Measurements from ENCODE around the gene FAM170B. TPM values are rescaled to one million over a fixed set of nuclear protein-coding genes. Genes with fewer than 3 reads are reported as not detected.

FAM170B gene
- total and polyA plus RNA-seq, 2 experiments from 2014 or later: not detected

DNA sequence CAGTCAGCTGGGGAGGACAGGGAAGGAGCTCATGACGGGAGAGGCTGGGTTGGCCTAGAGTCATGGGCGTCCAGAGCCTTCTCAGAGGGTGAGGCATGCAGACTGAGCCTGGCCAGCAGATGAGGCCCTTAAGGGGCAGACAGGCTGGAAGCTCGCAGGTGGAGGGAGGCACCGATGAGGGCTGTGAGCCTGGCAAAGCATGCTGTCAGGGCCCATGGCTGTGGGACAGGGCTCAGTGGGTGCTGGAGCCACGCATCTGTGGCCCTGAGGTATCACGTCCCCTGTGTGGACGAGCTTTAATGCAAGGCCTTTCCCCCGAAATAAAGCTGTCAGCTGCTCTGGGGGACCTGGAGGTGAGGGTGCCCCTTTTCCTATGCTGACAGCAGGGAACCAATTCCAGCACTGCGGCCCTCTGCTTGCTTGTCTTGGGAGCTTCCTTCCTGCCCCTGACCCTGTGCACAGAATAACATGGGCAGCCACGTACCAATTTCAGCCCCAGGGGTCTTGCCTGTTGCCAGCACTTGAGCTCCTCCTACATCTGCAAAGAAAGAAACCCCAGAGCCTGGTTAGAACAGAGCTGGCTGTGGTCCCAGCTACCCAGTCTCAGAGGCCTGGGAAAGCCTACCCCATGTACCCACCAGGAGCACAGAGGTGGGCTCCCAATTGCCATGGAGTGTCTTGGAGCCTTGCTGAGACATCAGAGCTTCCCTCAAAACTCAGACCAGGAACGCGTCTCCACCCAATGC lies 33.8 kb upstream of the FAM170B start:
- no peaks in the 10 kb centered on the region for H3K9me3 ChIP-seq (ENCODE audit: low read depth)
- TF ChIP-seq, protein P1, sequence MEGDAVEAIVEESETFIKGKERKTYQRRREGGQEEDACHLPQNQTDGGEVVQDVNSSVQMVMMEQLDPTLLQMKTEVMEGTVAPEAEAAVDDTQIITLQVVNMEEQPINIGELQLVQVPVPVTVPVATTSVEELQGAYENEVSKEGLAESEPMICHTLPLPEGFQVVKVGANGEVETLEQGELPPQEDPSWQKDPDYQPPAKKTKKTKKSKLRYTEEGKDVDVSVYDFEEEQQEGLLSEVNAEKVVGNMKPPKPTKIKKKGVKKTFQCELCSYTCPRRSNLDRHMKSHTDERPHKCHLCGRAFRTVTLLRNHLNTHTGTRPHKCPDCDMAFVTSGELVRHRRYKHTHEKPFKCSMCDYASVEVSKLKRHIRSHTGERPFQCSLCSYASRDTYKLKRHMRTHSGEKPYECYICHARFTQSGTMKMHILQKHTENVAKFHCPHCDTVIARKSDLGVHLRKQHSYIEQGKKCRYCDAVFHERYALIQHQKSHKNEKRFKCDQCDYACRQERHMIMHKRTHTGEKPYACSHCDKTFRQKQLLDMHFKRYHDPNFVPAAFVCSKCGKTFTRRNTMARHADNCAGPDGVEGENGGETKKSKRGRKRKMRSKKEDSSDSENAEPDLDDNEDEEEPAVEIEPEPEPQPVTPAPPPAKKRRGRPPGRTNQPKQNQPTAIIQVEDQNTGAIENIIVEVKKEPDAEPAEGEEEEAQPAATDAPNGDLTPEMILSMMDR (IDR thresholded peaks at IDR 0.05; ENCODE audit: low read depth, low read length): no peak

DNA sequence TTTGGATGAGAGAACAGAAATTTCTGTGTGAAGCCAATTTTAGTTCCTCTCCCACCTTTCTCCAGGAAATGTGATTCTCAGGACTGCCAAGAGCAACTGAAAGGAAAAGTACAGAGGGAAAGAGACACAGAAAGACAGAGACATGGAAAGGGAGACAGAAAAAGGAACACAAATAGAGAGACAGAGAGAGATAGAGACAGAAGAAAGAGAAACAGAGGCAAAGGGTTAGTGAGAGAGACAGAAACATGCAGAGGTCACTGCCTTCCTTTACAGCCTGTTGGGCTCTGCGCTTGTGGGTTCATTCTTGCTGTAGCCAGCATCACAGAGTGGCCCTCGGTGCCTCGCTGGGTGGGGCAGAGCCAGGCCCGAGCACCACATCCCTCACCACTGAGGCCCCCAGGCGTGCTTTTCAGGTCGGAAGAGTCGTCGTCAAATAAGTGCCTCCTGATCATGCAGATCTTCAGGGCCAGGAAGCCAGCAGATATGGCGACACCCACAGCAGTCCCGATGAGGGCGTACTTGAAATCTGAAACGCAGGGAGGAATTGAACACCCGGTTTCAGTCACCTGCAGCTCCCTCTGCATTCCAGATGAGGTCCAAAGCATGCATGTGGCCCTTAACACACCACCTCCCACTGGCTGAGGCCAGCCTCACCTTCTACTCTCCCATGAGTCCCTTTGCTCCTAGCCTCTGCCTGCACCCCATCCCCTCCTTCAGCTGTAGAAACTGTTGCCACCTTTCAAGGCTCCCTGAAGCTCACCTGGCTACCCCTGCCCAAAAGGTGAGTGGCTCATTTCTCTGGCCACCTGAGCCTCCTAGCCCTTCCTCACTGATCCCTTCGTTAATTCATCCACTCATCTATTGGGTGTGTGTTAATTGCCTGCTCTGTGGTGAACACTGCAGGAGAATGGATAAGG lies 32.9 kb upstream of the FAM170B start:
- no peaks in the 10 kb centered on the region for H3K9me3 ChIP-seq (ENCODE audit: low read depth)
- no peak overlapping the region for H3K4me3 ChIP-seq
- no peak overlapping the region for H3K27ac ChIP-seq
- DNase-seq (ENCODE audit: low read depth in 1 of 2, low spot score in 1 of 2): no peak
- no peaks in the 10 kb centered on the region for H3K4me1 ChIP-seq (ENCODE audit: low read depth)
- TF ChIP-seq, protein P1 (IDR thresholded peaks at IDR 0.05; ENCODE audit: low read depth, low read length): no peak
- no peaks in the 10 kb centered on the region for H3K27me3 ChIP-seq
- no peaks in the 10 kb centered on the region for H3K36me3 ChIP-seq

More for the DNA sequence above, 33.8 kb upstream of the FAM170B start:
- H3K27ac ChIP-seq: no peak overlapping the region
- DNase-seq (ENCODE audit: low read depth in 1 of 2, low spot score in 1 of 2): no peak
- no peaks in the 10 kb centered on the region for H3K36me3 ChIP-seq
- H3K4me3 ChIP-seq: no peak overlapping the region
- H3K4me1 ChIP-seq (ENCODE audit: low read depth): no peaks in the 10 kb centered on the region
- H3K27me3 ChIP-seq: no peaks in the 10 kb centered on the region

DNA sequence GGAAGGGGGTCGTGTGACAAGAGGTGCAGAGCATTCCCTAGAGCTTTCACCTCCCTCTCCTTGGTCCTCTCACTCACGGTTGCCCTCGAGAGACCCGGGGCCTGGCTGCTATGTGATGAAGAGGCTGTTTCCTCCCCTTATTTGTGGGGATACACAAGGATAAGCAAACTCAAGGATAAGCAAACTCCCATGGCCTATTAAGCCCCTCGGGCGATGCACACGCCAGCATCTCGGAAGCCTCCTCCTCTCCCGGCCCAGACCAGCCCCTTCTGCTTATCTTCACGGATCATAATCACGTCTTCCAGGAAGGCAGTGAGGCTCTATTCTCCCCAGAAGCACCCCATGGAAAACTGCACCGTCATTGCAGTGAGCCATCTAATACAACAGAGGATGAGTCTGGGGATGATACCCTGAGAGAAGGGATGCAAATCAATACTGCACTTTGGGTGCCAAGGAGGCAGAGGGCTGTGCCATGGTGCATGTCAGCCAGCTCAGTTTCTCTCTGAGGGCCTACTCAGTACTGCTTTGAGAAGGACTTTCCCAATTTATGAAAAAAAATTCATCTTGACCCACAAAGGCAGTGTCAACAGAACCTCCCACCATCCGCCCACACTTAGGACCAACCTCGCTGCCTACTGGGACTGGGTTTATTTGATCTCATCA lies 32.1 kb upstream of the FAM170B start:
- Histone ChIP-seq H3K27me3 (no peaks in the 10 kb centered on the region), H3K4me3 (no peak overlapping the region), H3K4me1 (ENCODE audit: low read depth) (no peaks in the 10 kb centered on the region), H3K27ac (no peak overlapping the region), H3K36me3 (no peaks in the 10 kb centered on the region), H3K9me3 (ENCODE audit: low read depth) (no peaks in the 10 kb centered on the region)
- TF ChIP-seq, protein P1 (IDR thresholded peaks at IDR 0.05; ENCODE audit: low read depth, low read length): no peak
- no peak for DNase-seq (ENCODE audit: low read depth in 1 of 2, low spot score in 1 of 2)

DNA sequence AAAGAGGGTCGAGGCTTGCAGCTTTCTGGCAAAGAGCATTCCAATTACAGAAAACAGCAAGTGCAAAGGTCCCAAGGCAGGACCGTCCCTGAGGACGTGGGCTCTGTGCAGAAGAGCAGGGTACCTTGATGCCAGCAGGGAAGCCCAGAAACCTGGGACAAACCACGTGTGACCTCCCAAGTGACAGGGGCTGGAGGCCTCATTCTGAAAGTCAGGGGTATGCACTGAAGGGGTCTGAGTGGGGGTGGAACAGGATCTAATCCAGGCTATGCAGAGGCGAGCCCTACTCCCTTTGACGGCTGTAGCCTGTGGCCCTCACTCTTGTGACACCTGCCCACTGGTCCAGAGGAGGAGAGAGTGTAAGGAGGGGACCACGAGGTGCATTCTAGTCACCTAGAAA lies 31.4 kb upstream of the FAM170B start:
- Histone ChIP-seq H3K27me3 (no peaks in the 10 kb centered on the region), H3K4me1 (ENCODE audit: low read depth) (no peaks in the 10 kb centered on the region), H3K36me3 (no peaks in the 10 kb centered on the region), H3K27ac (no peak overlapping the region), H3K4me3 (no peak overlapping the region), H3K9me3 (ENCODE audit: low read depth) (no peaks in the 10 kb centered on the region)
- DNase-seq (ENCODE audit: low read depth in 1 of 2, low spot score in 1 of 2): no peak
- TF ChIP-seq, protein P1 (IDR thresholded peaks at IDR 0.05; ENCODE audit: low read depth, low read length): no peak

DNA sequence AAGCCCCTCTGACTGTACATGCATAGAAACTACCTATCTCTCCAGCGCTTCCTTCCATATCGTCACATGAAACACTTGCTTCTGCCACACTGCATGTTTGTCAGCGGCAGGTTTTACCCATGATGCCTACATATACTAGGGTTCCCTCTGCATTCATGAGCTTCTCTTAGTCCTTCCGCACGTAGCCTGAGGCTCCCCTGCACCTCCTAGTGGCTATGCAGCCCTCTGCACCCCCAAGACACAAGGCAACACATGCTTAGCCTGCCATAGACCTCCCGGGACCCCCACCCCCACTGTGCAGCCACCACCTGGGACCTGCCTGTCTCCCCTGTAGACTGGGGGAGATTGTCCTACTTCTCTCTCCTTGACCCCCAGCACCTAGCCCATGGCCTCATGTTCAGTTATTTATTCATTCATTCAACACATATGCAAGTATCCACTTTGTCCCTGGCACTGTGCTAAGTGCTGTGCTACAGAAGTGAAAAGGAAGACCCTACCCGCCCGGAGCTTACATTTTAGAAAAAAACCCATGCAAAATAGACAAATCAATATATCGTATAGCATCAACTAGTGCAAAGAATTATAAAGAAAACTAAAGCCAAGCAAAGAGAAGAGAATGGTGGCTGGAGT lies 30.9 kb upstream of the FAM170B start:
- Histone ChIP-seq H3K27me3 (no peaks in the 10 kb centered on the region), H3K9me3 (ENCODE audit: low read depth) (no peaks in the 10 kb centered on the region), H3K27ac (no peak overlapping the region), H3K36me3 (no peaks in the 10 kb centered on the region), H3K4me3 (no peak overlapping the region), H3K4me1 (ENCODE audit: low read depth) (no peaks in the 10 kb centered on the region)
- TF ChIP-seq, protein P1 (IDR thresholded peaks at IDR 0.05; ENCODE audit: low read depth, low read length): peak; percentile 79
- DNase-seq (ENCODE audit: low read depth in 1 of 2, low spot score in 1 of 2): peak; percentile 59 to 75
